Measurements from ENCODE around the gene SYNDIG1. TPM values are rescaled to one million over a fixed set of nuclear protein-coding genes. Genes with fewer than 3 reads are reported as not detected.

Gene SYNDIG1
- polyA plus RNA-seq, 2 donors, result 0.01 TPM; not detected in 1

GRCh38 chr20:24489193-24489592 is 19.8 kb downstream of the SYNDIG1 start:
- Histone ChIP-seq H3K4me3 (ENCODE audit: low read depth in 1 of 2, low read length in 2 of 2) (no peak overlapping the region), H3K27ac (ENCODE audit: low read depth in 2 of 2, low read length in 1 of 2) (no peak overlapping the region), H3K36me3 (ENCODE audit: control insufficient read depth in 2 of 2, insufficient read depth in 2 of 2, low read length in 1 of 2) (no peaks in the 10 kb centered on the region), H3K4me1 (ENCODE audit: control insufficient read depth in 2 of 2, insufficient read depth in 2 of 2, low read length in 1 of 2) (no peaks in the 10 kb centered on the region), H3K9me3 (ENCODE audit: control insufficient read depth in 2 of 2, insufficient read depth in 1 of 2, low read depth in 1 of 2, low read length in 1 of 2) (no peaks in the 10 kb centered on the region), H3K27me3 (ENCODE audit: control insufficient read depth in 1 of 2, insufficient read depth in 2 of 2, low read length in 2 of 2) (no peaks in the 10 kb centered on the region)
- WGBS, 2 donors, result 85 to 88% methylated on average over 5 of the region's 5 CpGs

GRCh38 chr20:24489631-24490260 is 20.3 kb downstream of the SYNDIG1 start:
- no peak overlapping the region for H3K4me3 ChIP-seq (ENCODE audit: low read depth in 1 of 2, low read length in 2 of 2)
- H3K36me3 ChIP-seq (ENCODE audit: control insufficient read depth in 2 of 2, insufficient read depth in 2 of 2, low read length in 1 of 2), result no peaks in the 10 kb centered on the region
- 82 to 83% methylated on average over 9 of the region's 9 CpGs for WGBS, 2 donors
- H3K27me3 ChIP-seq (ENCODE audit: control insufficient read depth in 1 of 2, insufficient read depth in 2 of 2, low read length in 2 of 2), result no peaks in the 10 kb centered on the region
- H3K27ac ChIP-seq (ENCODE audit: low read depth in 2 of 2, low read length in 1 of 2), result no peak overlapping the region
- no peaks in the 10 kb centered on the region for H3K9me3 ChIP-seq (ENCODE audit: control insufficient read depth in 2 of 2, insufficient read depth in 1 of 2, low read depth in 1 of 2, low read length in 1 of 2)
- H3K4me1 ChIP-seq (ENCODE audit: control insufficient read depth in 2 of 2, insufficient read depth in 2 of 2, low read length in 1 of 2), result no peaks in the 10 kb centered on the region

- H3K9me3 ChIP-seq (ENCODE audit: control insufficient read depth in 2 of 2, insufficient read depth in 1 of 2, low read depth in 1 of 2, low read length in 1 of 2), result no peaks in the 10 kb centered on the region
- H3K27ac ChIP-seq (ENCODE audit: low read depth in 2 of 2, low read length in 1 of 2), result no peak overlapping the region
- no peaks in the 10 kb centered on the region for H3K27me3 ChIP-seq (ENCODE audit: control insufficient read depth in 1 of 2, insufficient read depth in 2 of 2, low read length in 2 of 2)
- H3K4me1 ChIP-seq (ENCODE audit: control insufficient read depth in 2 of 2, insufficient read depth in 2 of 2, low read length in 1 of 2), result no peaks in the 10 kb centered on the region
- H3K4me3 ChIP-seq (ENCODE audit: low read depth in 1 of 2, low read length in 2 of 2), result no peak overlapping the region
- WGBS, 2 donors, result 86 to 89% methylated on average over 8 of the region's 8 CpGs
- H3K36me3 ChIP-seq (ENCODE audit: control insufficient read depth in 2 of 2, insufficient read depth in 2 of 2, low read length in 1 of 2), result no peaks in the 10 kb centered on the region
These were observed 21.2 kb downstream of the SYNDIG1 start for GRCh38 chr20:24490598-24490997.

GRCh38 chr20:24491041-24491756 is 21.8 kb downstream of the SYNDIG1 start:
- Histone ChIP-seq H3K9me3 (ENCODE audit: control insufficient read depth in 2 of 2, insufficient read depth in 1 of 2, low read depth in 1 of 2, low read length in 1 of 2) (no peaks in the 10 kb centered on the region), H3K27me3 (ENCODE audit: control insufficient read depth in 1 of 2, insufficient read depth in 2 of 2, low read length in 2 of 2) (no peaks in the 10 kb centered on the region), H3K4me3 (ENCODE audit: low read depth in 1 of 2, low read length in 2 of 2) (no peak overlapping the region), H3K4me1 (ENCODE audit: control insufficient read depth in 2 of 2, insufficient read depth in 2 of 2, low read length in 1 of 2) (no peaks in the 10 kb centered on the region), H3K27ac (ENCODE audit: low read depth in 2 of 2, low read length in 1 of 2) (no peak overlapping the region), H3K36me3 (ENCODE audit: control insufficient read depth in 2 of 2, insufficient read depth in 2 of 2, low read length in 1 of 2) (no peaks in the 10 kb centered on the region)
- 78 to 79% methylated on average over 14 of the region's 14 CpGs for WGBS, 2 donors

- H3K4me3 ChIP-seq (ENCODE audit: low read depth in 1 of 2, low read length in 2 of 2), result no peak overlapping the region
- no peaks in the 10 kb centered on the region for H3K36me3 ChIP-seq (ENCODE audit: control insufficient read depth in 2 of 2, insufficient read depth in 2 of 2, low read length in 1 of 2)
- no peaks in the 10 kb centered on the region for H3K27me3 ChIP-seq (ENCODE audit: control insufficient read depth in 1 of 2, insufficient read depth in 2 of 2, low read length in 2 of 2)
- H3K27ac ChIP-seq (ENCODE audit: low read depth in 2 of 2, low read length in 1 of 2), result no peak overlapping the region
- no peaks in the 10 kb centered on the region for H3K4me1 ChIP-seq (ENCODE audit: control insufficient read depth in 2 of 2, insufficient read depth in 2 of 2, low read length in 1 of 2)
- no peaks in the 10 kb centered on the region for H3K9me3 ChIP-seq (ENCODE audit: control insufficient read depth in 2 of 2, insufficient read depth in 1 of 2, low read depth in 1 of 2, low read length in 1 of 2)
- whole genome bisulfite sequencing, 2 donors, result 69 to 70% methylated on average over 16 of the region's 16 CpGs
These were observed 22.7 kb downstream of the SYNDIG1 start for GRCh38 chr20:24492031-24492607.

- Histone ChIP-seq H3K9me3 (ENCODE audit: control insufficient read depth in 2 of 2, insufficient read depth in 1 of 2, low read depth in 1 of 2, low read length in 1 of 2) (no peaks in the 10 kb centered on the region), H3K27me3 (ENCODE audit: control insufficient read depth in 1 of 2, insufficient read depth in 2 of 2, low read length in 2 of 2) (no peaks in the 10 kb centered on the region), H3K4me1 (ENCODE audit: control insufficient read depth in 2 of 2, insufficient read depth in 2 of 2, low read length in 1 of 2) (no peaks in the 10 kb centered on the region), H3K36me3 (ENCODE audit: control insufficient read depth in 2 of 2, insufficient read depth in 2 of 2, low read length in 1 of 2) (no peaks in the 10 kb centered on the region), H3K27ac (ENCODE audit: low read depth in 2 of 2, low read length in 1 of 2) (no peak overlapping the region), H3K4me3 (ENCODE audit: low read depth in 1 of 2, low read length in 2 of 2) (no peak overlapping the region)
- 76 to 82% methylated on average over 2 of the region's 2 CpGs for WGBS, 2 donors
These were observed 23.3 kb downstream of the SYNDIG1 start for GRCh38 chr20:24492698-24493097.

GRCh38 chr20:24493181-24493580 is 23.8 kb downstream of the SYNDIG1 start:
- Histone ChIP-seq H3K36me3 (ENCODE audit: control insufficient read depth in 2 of 2, insufficient read depth in 2 of 2, low read length in 1 of 2) (no peaks in the 10 kb centered on the region), H3K4me1 (ENCODE audit: control insufficient read depth in 2 of 2, insufficient read depth in 2 of 2, low read length in 1 of 2) (no peaks in the 10 kb centered on the region)
- 92 to 93% methylated on average over 4 of the region's 4 CpGs for WGBS, 2 donors

GRCh38 chr20:24493661-24494459 is 24.4 kb downstream of the SYNDIG1 start:
- no peaks in the 10 kb centered on the region for H3K4me1 ChIP-seq (ENCODE audit: control insufficient read depth in 2 of 2, insufficient read depth in 2 of 2, low read length in 1 of 2)
- no peaks in the 10 kb centered on the region for H3K36me3 ChIP-seq (ENCODE audit: control insufficient read depth in 2 of 2, insufficient read depth in 2 of 2, low read length in 1 of 2)
- no peak overlapping the region for H3K27ac ChIP-seq (ENCODE audit: low read depth in 2 of 2, low read length in 1 of 2)
- H3K27me3 ChIP-seq (ENCODE audit: control insufficient read depth in 1 of 2, insufficient read depth in 2 of 2, low read length in 2 of 2), result no peaks in the 10 kb centered on the region
- 83% methylated on average over 23 of the region's 23 CpGs for WGBS, 2 donors
- no peak overlapping the region for H3K4me3 ChIP-seq (ENCODE audit: low read depth in 1 of 2, low read length in 2 of 2)
- H3K9me3 ChIP-seq (ENCODE audit: control insufficient read depth in 2 of 2, insufficient read depth in 1 of 2, low read depth in 1 of 2, low read length in 1 of 2), result no peaks in the 10 kb centered on the region

More at GRCh38 chr20:24493181-24493580, 23.8 kb downstream of the SYNDIG1 start:
- Histone ChIP-seq H3K4me3 (ENCODE audit: low read depth in 1 of 2, low read length in 2 of 2) (no peak overlapping the region), H3K9me3 (ENCODE audit: control insufficient read depth in 2 of 2, insufficient read depth in 1 of 2, low read depth in 1 of 2, low read length in 1 of 2) (no peaks in the 10 kb centered on the region), H3K27me3 (ENCODE audit: control insufficient read depth in 1 of 2, insufficient read depth in 2 of 2, low read length in 2 of 2) (no peaks in the 10 kb centered on the region), H3K27ac (ENCODE audit: low read depth in 2 of 2, low read length in 1 of 2) (no peak overlapping the region)

- Histone ChIP-seq H3K4me1 (ENCODE audit: control insufficient read depth in 2 of 2, insufficient read depth in 2 of 2, low read length in 1 of 2) (no peaks in the 10 kb centered on the region), H3K4me3 (ENCODE audit: low read depth in 1 of 2, low read length in 2 of 2) (no peak overlapping the region), H3K27ac (ENCODE audit: low read depth in 2 of 2, low read length in 1 of 2) (no peak overlapping the region), H3K36me3 (ENCODE audit: control insufficient read depth in 2 of 2, insufficient read depth in 2 of 2, low read length in 1 of 2) (no peaks in the 10 kb centered on the region), H3K27me3 (ENCODE audit: control insufficient read depth in 1 of 2, insufficient read depth in 2 of 2, low read length in 2 of 2) (no peaks in the 10 kb centered on the region), H3K9me3 (ENCODE audit: control insufficient read depth in 2 of 2, insufficient read depth in 1 of 2, low read depth in 1 of 2, low read length in 1 of 2) (no peaks in the 10 kb centered on the region)
- WGBS, 2 donors, result 84 to 86% methylated on average over 7 of the region's 7 CpGs
These were observed 25.1 kb downstream of the SYNDIG1 start for GRCh38 chr20:24494460-24494920.

All from esophagus (tissue), 2 donors.